Activated naive CD4-positive, alpha-beta T cell treated with anti-CD3 and anti-CD28 coated beads for 36 hours (primary cell): ENCODE data around the gene BHLHE41. TPM values are rescaled to one million over a fixed set of nuclear protein-coding genes. Genes with fewer than 3 reads are reported as not detected.

ENCODE experiments used
- CTCF ChIA-PET: fragments of 350-600 bp; sonication (Branson Sonifier 250); formaldehyde crosslinking; loops from one replicate; lab custom pipeline; 2021; ENCODE audit warnings: antibody characterized with exemption; lab: Charles Lee
- DNase-seq: peaks from one replicate; pipeline ENCODE4 v3.0.0-alpha.2; 2020
- H3K27ac Mint-ChIP-seq: one replicate; pipeline ENCODE4 v1.8.0; 2021; ENCODE audit warnings: mild to moderate bottlenecking, mixed read lengths
- H3K27me3 Mint-ChIP-seq: one replicate; pipeline ENCODE4 v1.8.0; 2021; ENCODE audit warnings: low read depth, mixed read lengths
- H3K36me3 Mint-ChIP-seq: one replicate; pipeline ENCODE4 v1.8.0; 2021; ENCODE audit warnings: low read depth, mixed read lengths
- H3K4me1 Mint-ChIP-seq: one replicate; pipeline ENCODE4 v1.8.0; 2021; ENCODE audit warnings: low read depth, mixed read lengths
- H3K4me3 Mint-ChIP-seq: one replicate; pipeline ENCODE4 v1.8.0; 2021; ENCODE audit warnings: mild to moderate bottlenecking, moderate library complexity, mixed read lengths
- H3K9me3 Mint-ChIP-seq: one replicate; pipeline ENCODE4 v1.8.0; 2021; ENCODE audit warnings: mixed read lengths
- intact Hi-C: fragments of 100-400 bp; cut with micrococcal nuclease; formaldehyde crosslinking; loops from one replicate; pipeline ENCODE4 v1.15.1; 2023
- total RNA-seq, 2 experiments: library from RNA; stranded (reverse); gene quantifications; one replicate each; pipeline ENCODE4 v1.2.3, GENCODE V29; 2021

The BHLHE41 gene
- not detected for total RNA-seq

GRCh38 chr12:26124446-26125399, at the start of gene BHLHE41:
TSS of gene BHLHE41 (minus strand) at chr12:26125037. CDS start at chr12:26124779, 258 bp downstream.
- Mint-ChIP-seq H3K36me3 (no peaks in the 10 kb centered on the region), H3K27me3 (peaks cover 67% of the 10 kb centered on the region), H3K4me3 (peak within 1 kb of the TSS; percentile 82), H3K27ac (no peak within 1 kb of the TSS), H3K9me3 (no peaks in the 10 kb centered on the region), H3K4me1 (peaks cover 23% of the 10 kb centered on the region)
- DNase-seq = peak; percentile 16
- intact Hi-C loops = loop anchor here (2.0 to 5.0 kb wide), 4 partner anchors 166 to 890 kb away; partner anchors contain the start of genes RASSF8 and TM7SF3
- CTCF ChIA-PET = interaction anchor here (0.9 to 1.2 kb wide), 2 partner anchors 9 to 490 kb away, joined by 3 to 4 read pairs; no protein-coding TSS in a partner anchor

- intact Hi-C loops = no loop called here
- no peak for DNase-seq
- Mint-ChIP-seq H3K9me3 (no peaks in the 10 kb centered on the region), H3K27me3 (peaks cover 9% of the 10 kb centered on the region), H3K4me1 (no peaks in the 10 kb centered on the region), H3K4me3 (no peak overlapping the region), H3K27ac (no peak overlapping the region), H3K36me3 (no peaks in the 10 kb centered on the region)
- CTCF ChIA-PET = no interaction called here
Observed at GRCh38 chr12:26172946-26173552, 48.2 kb upstream of the BHLHE41 start.

GRCh38 chr12:26172539-26172938, 47.7 kb upstream of the BHLHE41 start:
- DNase-seq = no peak
- H3K4me1 Mint-ChIP-seq = no peaks in the 10 kb centered on the region
- H3K27ac Mint-ChIP-seq = no peak overlapping the region
- peaks cover 7% of the 10 kb centered on the region for H3K27me3 Mint-ChIP-seq
- H3K9me3 Mint-ChIP-seq = no peaks in the 10 kb centered on the region
- no peak overlapping the region for H3K4me3 Mint-ChIP-seq
- CTCF ChIA-PET = no interaction called here
- no peaks in the 10 kb centered on the region for H3K36me3 Mint-ChIP-seq
- intact Hi-C loops = no loop called here

- Mint-ChIP-seq H3K4me3 (no peak overlapping the region), H3K27me3 (peaks cover 7% of the 10 kb centered on the region), H3K9me3 (no peaks in the 10 kb centered on the region), H3K4me1 (no peaks in the 10 kb centered on the region), H3K36me3 (no peaks in the 10 kb centered on the region), H3K27ac (no peak overlapping the region)
- CTCF ChIA-PET = interaction anchor here (1.4 kb wide), 1 partner anchor 480 kb away, joined by 3 read pairs; no protein-coding TSS in a partner anchor
- intact Hi-C loops = no loop called here
- DNase-seq = no peak
Observed at GRCh38 chr12:26172013-26172412, 47.2 kb upstream of the BHLHE41 start.

- no peak for DNase-seq
- Mint-ChIP-seq H3K27ac (no peak overlapping the region), H3K4me3 (no peak overlapping the region), H3K36me3 (no peaks in the 10 kb centered on the region), H3K9me3 (no peaks in the 10 kb centered on the region), H3K4me1 (no peaks in the 10 kb centered on the region), H3K27me3 (peaks cover 15% of the 10 kb centered on the region)
- CTCF ChIA-PET = no interaction called here
- intact Hi-C loops = no loop called here
Observed at GRCh38 chr12:26164118-26164517, 39.3 kb upstream of the BHLHE41 start.

GRCh38 chr12:26162905-26163304, 38.1 kb upstream of the BHLHE41 start:
- Mint-ChIP-seq H3K36me3 (no peaks in the 10 kb centered on the region), H3K9me3 (no peaks in the 10 kb centered on the region), H3K27me3 (peaks cover 15% of the 10 kb centered on the region), H3K4me1 (no peaks in the 10 kb centered on the region), H3K27ac (no peak overlapping the region), H3K4me3 (no peak overlapping the region)
- no peak for DNase-seq
- CTCF ChIA-PET = no interaction called here
- intact Hi-C loops = no loop called here

GRCh38 chr12:26162174-26162573, 37.3 kb upstream of the BHLHE41 start:
- Mint-ChIP-seq H3K27ac (no peak overlapping the region), H3K9me3 (no peaks in the 10 kb centered on the region), H3K4me1 (no peaks in the 10 kb centered on the region), H3K27me3 (peaks cover 15% of the 10 kb centered on the region), H3K4me3 (no peak overlapping the region), H3K36me3 (no peaks in the 10 kb centered on the region)
- CTCF ChIA-PET = no interaction called here
- no peak for DNase-seq
- intact Hi-C loops = no loop called here

- DNase-seq = no peak
- peaks cover 8% of the 10 kb centered on the region for H3K27me3 Mint-ChIP-seq
- H3K4me3 Mint-ChIP-seq = no peak overlapping the region
Observed at GRCh38 chr12:26158078-26158764, 33.4 kb upstream of the BHLHE41 start.

GRCh38 chr12:26157001-26157400, 32.2 kb upstream of the BHLHE41 start:
- Mint-ChIP-seq H3K27me3 (peaks cover 8% of the 10 kb centered on the region), H3K9me3 (no peaks in the 10 kb centered on the region), H3K36me3 (no peaks in the 10 kb centered on the region), H3K27ac (no peak overlapping the region), H3K4me3 (no peak overlapping the region), H3K4me1 (no peaks in the 10 kb centered on the region)
- CTCF ChIA-PET = no interaction called here
- DNase-seq = no peak
- intact Hi-C loops = no loop called here

More at GRCh38 chr12:26158078-26158764, 33.4 kb upstream of the BHLHE41 start:
- Mint-ChIP-seq H3K27ac (no peak overlapping the region), H3K9me3 (no peaks in the 10 kb centered on the region), H3K4me1 (no peaks in the 10 kb centered on the region), H3K36me3 (no peaks in the 10 kb centered on the region)
- intact Hi-C loops = no loop called here
- CTCF ChIA-PET = no interaction called here

- no peak overlapping the region for H3K27ac Mint-ChIP-seq
- H3K4me3 Mint-ChIP-seq = no peak overlapping the region
- intact Hi-C loops = no loop called here
- DNase-seq = no peak
- no peaks in the 10 kb centered on the region for H3K36me3 Mint-ChIP-seq
- peaks cover 8% of the 10 kb centered on the region for H3K27me3 Mint-ChIP-seq
- CTCF ChIA-PET = no interaction called here
- H3K9me3 Mint-ChIP-seq = no peaks in the 10 kb centered on the region
- no peaks in the 10 kb centered on the region for H3K4me1 Mint-ChIP-seq
Observed at GRCh38 chr12:26156201-26156871, 31.5 kb upstream of the BHLHE41 start.

- Mint-ChIP-seq H3K9me3 (no peaks in the 10 kb centered on the region), H3K4me3 (no peak overlapping the region), H3K27me3 (no peaks in the 10 kb centered on the region), H3K4me1 (no peaks in the 10 kb centered on the region), H3K36me3 (no peaks in the 10 kb centered on the region), H3K27ac (no peak overlapping the region)
- DNase-seq = no peak
- intact Hi-C loops = no loop called here
- CTCF ChIA-PET = interaction anchor here (1.3 kb wide), 1 partner anchor 11 kb away, joined by 3 read pairs; no protein-coding TSS in a partner anchor
Observed at GRCh38 chr12:26153421-26154154, 28.8 kb upstream of the BHLHE41 start.
